Measurements from ENCODE around the gene ETF1.

Gene ETF1

DNA sequence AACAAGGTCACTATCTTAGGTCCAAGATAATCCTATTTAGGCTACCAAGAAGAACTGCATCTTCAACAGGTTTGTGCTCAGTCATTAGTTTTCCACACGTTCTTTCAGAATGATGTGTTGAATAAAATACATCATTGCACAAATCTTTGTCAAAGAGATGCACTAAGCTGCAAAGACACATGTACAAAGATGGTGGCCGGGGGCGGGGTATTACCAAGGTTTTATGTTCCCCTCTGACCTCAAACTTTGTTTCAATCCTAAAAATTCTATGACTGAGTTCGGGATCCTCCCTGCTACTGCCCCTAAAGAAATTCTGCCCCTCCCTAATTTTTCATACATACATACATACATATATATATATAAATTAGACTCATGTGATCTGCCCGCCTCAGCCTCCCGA, 17.9 kb upstream of the ETF1 start:
- no peak for FAIRE-seq

DNA sequence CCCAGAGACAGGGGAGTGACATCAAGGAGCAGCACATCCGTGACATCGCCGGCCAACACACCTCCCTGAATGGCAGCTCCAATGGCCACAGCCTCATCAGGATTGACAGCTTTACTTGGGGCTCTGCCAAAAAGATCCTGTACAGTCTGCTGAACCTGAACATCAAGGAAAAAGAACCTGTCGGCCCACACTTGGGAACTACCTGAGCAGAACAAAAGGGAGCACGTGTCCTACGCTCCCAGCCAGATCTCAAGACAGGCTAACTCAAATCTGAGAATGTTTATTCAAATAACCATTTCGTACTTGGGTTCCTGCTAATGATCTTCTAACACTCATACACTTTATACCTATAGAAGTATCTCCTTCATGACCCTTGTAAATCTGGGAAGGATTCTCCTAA, 16.9 kb upstream of the ETF1 start:
- no peak for FAIRE-seq

DNA sequence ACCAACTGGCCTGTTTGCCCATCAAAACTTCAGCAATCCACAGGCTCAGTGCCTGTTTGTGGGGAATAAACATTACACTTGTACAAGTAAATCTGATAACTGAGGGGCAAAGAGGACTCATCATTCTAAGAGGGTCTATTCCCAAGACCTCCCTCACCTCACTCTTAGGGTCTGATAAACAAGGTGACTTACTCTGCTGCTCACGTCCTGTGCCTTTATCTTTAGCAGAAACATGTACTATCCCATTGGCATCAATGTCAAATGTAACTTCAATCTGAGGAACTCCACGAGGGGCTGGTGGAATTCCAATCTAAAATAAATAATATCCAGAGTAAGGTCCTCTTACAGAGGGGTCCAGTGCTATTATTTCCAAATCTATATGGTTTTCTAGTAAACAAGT, 14.6 kb upstream of the ETF1 start:
- FAIRE-seq, result no peak

DNA sequence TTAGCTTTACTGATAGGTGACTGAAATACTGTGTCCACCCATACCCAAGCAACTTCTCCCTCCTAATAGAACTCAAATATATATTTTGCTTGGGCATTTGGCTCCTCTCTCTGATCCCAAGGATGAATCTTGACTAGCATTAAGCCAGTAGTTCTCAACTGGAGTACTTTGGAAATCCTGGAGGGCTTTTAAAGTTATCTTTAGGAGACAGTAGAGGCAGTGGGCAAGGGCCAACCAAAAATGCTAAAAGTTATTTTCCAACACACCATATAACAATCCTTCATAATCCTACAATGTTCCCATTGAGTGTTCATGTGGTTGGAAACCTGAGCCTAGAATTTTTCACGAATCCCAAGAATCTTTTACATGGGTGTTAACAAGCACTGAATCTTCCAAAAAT, 11.1 kb upstream of the ETF1 start:
- no peak for FAIRE-seq

DNA sequence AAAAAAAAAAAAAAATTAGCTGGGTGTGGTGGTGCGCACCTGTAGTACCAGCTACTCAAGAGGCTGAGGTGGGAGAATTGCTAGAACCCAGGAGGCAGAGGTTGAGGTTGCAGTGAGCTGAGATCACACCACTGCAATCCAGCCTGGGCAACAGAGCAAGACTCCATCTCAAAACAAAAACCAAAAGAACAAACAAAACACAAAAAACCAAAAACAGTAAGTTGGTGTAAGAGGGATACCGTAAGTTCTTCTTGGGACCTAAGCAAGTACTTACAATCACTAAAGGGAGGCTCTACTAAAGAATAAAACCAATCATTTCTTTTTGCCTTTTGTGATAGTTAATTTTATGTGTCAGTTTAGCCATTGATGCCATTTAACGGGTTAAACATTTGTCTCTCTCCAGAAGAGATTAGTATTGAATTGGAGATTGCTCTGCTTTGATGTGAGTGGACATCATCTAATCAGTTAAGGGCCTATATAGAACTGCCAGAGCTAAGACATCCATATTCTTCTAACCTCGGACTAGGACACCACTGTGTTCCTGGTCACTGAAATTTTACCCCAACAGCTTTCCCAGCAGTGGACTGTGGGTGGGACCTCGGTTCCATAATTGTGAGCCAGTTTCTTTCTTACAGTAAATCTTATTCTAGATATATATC, 10.5 kb upstream of the ETF1 start:
- no peak for FAIRE-seq

DNA sequence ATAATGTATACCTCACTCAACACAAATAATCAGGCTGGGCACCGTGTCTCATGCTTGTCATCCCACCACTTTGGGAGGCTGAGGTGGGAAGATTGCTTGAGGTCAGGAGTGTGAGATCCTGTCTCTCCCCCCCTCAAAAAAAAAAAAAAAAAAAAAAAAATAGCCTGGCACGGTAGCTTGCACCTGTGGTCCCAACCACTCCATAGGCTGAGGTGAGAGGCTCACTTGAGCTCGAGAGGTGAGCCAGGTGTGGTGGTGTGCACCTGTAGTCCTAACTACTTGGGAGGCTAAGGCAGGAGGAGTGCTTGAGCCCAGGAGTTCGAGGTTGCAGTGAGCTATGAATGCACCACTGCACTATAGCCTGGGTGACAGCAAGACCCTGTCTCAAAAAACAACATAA, 9.6 kb upstream of the ETF1 start:
- no peak for FAIRE-seq

DNA sequence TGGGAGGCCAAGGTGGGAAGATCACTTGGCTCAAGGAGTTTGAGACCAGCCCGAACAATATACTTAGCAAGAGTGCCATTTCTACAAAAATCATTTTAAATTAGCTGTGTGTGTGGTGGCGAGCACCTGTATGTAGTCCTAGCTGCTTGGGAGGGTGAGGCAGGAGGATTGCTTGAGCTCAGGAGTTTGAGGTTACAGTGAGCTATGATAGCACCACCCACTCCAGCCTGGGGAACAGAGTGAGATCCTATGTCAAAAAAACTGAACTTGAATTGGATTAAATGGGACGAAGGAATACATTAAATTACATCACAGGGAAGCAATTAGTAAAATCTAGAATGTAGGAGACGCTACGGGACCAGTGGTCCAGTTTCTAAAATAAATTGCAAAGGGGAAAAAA, 6.4 kb upstream of the ETF1 start:
- FAIRE-seq, result no peak

DNA sequence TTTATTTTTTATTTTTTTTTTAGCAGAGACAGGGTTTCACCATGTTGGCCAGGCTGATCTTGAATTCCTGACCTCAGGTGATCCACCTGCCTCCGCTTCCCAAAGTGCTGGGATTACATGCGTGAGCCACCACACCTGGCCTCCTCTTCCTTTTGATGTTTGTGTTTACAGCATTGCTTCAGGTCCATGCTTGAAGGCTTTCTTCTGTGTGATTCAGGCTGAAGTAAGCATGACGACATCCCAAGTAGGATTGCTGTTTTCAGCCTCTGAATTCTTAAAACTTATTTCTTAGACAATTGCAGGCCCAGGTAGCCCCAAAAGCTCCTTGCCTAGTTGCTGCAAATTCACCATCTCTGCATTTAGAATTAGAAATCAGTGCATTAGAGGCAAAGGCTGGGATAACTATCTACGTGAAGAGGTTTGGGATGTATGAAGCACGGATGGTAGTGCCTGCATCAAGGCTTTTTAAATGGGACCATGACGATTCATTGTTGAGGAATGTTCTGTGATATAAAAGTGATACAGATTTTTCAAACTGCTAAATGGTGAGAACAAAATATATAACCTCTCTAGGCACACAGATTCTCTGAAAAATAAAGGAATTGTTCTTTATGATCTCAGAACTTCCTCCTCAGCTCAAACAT, 3.0 kb upstream of the ETF1 start:
- no peak for FAIRE-seq

DNA sequence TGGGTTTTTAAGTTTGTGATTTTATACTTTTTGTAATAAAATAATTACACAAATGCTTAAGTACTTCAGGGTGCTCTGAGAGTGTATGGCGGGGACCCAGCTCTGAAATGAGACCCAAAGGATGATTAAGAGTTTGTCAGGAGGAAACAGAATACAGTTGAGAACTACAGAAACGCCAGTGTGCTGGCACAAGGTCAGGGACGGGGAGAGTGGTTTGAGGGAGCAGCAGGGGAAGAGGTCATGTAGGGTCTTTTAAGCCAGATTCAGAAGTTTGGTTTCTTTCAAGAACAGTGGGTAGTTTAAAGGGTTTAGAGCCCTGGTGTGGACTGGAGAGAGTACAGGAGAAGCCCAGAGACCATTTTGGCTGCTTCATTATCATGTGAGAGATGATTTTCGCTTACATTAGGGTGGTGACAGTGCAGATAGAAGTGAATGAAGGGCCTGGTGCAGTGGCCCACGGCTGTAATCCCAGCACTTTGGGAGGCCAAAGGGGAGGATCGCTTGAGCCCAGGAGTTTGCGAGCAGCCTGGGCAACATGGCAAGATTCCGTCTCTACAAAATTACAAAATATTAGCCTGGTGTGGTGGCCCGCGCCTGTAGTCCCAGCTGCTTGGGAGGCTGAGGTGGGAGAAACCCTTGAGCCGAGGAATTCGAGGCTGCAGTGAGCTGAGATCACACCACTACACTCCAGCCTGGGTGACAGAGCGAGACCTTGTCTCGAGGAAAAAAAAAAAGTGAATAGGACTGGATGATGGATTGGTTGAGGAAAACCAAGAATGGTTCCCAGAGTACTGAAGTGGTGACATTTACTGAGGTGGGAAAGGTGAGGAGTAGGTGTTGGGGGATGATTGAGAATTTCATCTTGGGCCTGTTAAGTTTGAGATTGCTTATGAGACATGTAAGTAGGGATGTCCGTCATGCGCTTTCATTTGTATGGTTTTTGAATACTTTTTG, 1.4 kb upstream of the ETF1 start:
- no peak for FAIRE-seq

DNA sequence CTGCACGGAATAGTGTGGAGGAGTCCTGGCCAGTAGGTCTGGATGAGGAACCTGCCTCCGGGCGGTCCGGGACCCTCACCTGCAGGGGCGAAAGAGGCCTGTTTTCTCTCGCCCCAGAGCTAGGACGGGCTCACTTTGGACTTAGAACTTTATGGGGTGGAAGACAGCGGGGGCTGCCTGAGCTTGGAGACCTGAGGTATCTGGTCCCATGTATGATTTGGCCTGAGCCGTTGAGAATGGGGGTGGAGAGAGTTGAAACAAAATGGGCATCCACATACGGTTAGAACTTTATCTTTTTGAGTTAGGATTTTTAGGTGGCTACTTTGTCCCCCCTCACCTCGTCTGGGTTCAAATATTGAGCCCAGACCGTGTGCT, 681 bp upstream of the ETF1 start:
- FAIRE-seq, result no peak

DNA sequence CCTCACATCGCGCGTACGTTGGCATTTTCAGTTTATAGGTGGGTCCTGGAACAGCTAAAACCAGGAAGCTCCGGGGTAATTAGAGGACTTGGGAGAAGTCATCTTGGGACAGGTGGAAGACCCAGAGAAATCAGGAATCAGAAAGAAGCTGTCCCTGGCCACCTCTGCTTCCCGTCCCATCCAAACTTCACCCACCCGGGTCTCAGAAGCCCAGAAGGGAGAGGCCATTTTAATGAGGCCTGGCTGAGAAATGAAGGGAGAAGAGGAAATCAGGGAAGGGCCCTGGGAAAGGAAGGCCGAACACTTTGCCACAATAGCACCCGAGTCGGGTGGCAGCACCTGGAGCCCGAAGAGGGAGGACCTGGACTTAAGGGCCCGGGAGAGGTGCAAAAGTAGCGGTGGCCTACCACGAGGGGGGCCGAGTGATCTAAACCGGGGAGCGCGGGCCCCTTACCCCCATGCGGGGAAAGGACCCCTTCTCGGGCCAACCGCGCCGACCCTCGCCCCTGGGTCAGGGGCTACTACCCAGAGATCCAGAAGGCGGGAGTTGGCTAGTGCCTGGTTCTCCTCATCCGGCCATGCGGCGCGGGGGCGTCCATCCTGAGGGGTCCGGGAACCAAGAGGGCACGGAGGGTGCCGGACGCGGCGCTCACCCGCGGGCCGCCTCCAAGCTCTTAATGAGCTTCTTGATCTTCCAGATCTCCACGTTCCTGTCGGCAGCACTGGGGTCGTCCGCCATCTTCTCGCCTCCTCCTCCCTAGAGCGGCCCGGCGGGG, 668 bp downstream of the ETF1 start:
- FAIRE-seq, result no peak

DNA sequence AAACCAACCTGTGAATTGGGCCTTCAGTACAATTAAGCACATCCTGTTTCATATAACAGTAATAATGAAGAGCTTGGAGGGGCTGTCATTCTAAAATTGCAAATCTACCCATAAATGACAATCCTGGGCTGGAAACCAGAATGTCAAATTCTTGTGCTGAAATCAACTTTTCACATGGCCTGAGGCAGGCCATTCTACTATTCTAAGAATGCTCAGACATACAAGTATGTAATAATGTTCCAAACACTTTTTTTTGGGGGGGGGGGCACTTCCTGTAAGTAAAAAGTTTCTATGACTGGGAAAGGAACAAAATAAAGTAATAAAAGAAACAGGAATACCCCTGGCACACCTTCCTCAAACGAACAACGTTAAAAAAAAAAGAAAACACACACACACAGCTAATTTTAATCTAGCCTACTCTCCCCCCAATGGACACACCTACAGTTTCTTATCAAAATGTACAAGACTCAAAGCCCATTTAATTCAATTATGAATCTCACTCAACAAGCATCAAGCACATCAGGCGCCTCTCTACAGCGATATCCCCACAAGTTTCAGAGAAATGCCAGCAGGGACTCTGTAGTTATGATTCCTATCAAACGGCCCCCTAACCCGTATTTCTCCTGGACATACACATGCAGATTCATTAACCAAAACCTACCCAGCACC, 1.4 kb downstream of the ETF1 start:
- no peak for FAIRE-seq

DNA sequence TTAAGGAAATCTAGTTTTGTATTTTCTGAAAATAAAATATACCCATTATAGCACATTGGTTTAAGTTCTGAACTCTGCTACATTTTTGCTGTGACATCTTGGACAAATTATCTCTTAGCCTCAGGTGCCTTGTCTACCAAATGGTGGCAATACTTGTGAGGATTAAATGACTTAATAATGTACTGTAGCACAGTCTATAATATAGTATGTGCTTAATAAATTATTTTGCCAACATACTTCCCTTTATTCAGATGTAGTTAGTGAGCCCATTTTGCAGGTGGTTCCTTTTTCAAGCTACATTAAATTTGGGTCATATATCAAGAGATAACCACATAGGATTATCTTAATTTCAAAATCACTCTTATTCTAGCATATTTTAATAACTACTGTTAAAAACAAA, 3.2 kb downstream of the ETF1 start:
- no peak for FAIRE-seq

DNA sequence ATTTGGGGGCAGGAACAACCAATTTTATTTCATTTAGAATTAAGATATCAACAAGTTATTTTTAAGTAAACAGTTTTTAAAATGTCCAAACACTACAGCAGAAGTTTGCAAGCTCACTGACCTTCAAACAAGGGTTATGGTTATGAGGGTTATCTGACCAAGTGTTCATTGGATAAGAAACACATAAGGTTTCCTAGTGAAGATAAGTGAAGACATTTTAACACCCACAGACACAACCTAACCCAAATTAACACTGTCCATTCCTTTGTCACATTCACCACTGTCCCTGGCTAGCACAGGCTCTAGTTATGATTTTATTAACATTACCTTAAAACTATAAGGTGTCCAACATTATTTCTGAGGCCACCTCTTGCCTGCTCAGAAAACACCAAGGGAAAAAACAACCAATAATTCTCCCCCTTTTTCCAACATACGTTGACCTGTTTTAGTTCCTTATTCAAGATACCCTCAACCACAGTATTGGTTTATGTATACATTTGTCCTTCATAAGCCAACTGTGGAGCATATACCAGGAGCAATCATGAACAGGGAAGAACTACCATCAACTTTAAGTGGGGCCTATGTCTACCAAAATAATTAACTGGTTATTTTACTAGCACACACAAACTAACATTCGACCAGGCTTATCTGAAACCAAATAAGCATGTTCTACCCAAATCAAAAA, 4.0 kb downstream of the ETF1 start:
- no peak for FAIRE-seq

DNA sequence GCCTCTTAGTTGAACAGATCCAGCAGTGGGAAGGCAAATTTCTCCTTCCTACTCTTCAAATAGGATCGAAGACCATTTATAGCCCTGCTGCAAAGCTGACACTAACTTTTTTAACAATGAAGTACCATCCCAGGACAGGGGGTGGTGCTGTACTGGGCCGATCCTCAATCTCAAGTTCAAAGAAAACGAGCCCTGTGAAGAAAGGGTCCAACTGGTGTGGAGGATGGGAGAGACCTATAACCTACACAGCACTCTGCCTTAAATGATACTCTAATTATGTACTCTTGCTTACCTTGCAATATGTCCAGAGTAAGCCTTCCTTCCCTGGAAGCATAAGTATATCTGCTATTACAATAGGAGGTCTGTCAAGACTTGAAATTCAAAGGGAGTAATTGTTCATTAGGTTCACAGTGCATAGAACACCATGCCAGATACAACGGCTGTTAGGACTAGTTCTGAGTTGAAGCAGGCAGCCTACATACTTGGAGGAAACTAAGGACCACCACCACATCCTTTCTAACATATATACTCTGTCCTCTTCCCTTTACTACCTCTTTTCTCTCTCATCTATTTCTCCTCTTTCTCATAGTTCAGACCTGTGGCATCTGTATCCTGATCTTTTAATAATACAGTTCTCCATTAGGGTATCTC, 6.2 kb downstream of the ETF1 start:
- no peak for FAIRE-seq

DNA sequence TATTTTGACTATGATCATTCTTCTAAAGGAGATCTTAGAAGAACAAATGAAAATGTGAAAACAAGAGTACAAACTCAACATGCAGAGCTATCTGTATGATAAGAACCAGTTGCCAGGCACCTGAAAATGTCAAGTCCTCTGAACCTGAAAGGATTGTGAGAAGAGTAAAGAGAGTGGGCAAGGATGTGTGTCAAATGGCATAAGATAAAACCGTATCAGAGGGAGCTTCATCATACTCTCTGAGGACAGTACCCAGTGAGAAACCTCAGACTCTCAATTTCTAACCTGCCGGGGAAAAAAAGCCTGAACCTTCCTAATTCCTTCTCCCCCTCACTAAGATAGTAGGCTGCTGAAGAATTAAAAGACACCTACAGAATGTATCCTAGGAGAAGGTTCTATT, 6.8 kb downstream of the ETF1 start:
- FAIRE-seq, result no peak

DNA sequence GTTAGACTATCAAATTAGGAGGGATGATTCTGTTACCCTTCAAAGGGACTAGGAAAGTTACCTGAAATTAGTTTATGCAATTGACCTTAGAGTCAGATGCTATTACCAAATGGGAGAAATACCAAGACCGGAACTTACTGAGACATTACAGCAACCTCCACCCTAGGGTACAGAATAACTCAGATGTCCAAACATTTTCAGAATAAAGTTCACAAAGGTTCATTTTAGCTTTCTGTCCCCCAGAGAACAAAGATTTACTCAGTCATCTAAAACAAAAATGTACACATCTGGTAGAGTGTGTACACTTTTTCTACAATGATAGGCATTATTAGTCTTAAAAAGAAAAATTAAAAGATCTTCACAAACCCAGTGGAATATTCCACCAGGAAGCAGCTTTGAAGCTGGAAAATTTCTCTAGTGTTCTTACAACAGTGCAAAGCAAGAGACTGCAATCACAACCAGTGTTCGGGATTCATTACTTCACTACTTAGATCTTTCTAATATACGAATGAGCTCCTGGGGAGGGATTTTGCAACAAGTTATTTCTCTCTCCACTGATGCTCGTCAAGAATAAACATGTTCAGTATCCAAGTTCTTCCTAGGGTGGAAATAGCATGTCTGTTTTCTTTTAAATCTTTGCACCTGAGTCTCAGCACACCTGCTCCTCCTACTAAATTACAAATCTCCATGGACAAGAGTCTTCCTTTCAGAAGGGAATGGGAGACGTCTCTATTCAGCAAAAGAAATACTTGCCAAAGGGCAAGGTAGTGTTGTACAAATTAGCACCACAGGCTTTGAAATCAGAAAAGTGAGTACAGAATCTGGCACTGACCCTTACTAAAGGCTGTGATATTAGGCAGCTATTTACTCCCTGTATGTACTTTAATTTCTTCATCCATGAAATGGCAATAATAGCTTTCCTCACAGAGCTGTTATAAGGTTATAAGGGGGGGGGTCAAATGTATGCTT, 8.8 kb downstream of the ETF1 start:
- no peak for FAIRE-seq

DNA sequence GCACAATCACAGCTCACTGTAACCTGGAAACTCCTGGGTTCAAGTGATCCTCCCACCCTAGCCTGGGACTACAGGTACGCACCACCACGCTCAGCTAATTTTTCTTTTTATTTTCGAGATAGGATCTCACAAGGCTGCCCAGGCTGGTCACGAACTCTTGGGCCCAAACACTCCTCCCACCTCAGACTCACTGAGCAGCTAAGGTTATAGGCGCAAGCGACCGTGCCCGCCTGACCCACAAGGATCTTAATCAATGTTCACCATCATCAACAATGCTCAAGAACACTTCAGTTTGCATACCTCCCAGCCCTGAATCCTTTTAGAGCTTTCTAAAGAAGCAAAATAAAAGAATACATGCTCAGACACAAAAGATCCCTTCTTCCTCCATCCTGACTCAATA, 13.2 kb downstream of the ETF1 start:
- no peak for FAIRE-seq

DNA sequence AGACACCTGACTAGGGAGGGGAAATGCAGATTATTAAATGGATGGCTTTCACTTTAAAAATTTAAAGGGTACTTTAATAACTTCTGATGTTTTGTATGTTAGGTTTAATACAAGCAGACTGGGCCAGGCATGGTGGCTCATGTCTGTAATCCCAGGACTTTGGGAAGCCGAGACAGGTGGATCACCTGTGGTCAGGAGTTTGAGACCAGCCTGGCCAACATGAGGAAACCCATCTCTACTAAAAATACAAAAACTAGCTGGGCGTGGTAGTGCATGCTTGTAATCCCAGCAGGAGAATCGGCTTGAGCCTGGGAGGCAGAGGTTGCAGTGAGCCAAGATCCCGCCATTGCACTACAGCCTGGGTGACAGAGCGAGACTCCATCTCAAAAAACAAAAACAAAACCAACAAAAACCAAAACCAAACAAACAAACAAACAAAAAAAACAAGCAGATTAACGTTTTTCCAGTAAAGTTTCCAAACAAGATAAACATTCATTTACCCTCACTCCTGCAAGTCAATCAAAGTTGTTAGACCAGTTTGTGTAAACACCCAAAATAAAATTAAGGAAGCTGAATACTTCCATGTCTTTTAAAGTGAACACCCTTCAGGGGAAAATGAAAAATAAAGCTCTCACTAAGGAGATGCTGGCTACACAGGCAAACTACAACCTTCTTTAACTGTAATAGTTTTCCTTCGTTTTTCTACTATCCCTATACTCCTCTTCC, 14.1 kb downstream of the ETF1 start:
- FAIRE-seq, result no peak

DNA sequence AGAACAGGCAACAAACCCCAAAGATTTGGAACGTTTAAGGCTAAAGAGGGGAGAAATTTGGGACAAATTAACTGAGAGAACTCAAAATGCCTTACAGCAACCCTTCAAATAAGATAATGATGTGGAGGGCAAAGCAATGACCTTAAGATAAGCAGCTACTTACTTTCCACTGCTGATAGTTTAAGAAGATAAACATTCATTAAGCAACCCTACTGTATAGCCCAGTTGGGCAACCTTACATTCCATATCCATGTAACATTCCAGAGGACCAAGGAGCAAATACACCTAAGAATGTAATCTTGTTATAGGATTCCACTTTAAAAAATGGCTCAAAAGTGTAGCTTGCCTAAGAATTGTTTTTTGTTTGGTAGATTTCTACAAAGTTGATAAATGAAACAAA, 14.8 kb downstream of the ETF1 start:
- no peak for FAIRE-seq

Measured in TTC549 (cell line).